ENCODE measurements around the gene EYA4.

EYA4 gene

GRCh38 chr6:133359760-133360159 is 118.6 kb downstream of the EYA4 start:
- no peak for TF ChIP-seq CTCF (IDR thresholded peaks at IDR 0.05; ENCODE audit: extremely low read depth, missing control alignments)
- no peak for DNase-seq (ENCODE audit: low spot score)

GRCh38 chr6:133360194-133360593 is 119.0 kb downstream of the EYA4 start:
- no peak for TF ChIP-seq CTCF (IDR thresholded peaks at IDR 0.05; ENCODE audit: extremely low read depth, missing control alignments)
- no peak for DNase-seq (ENCODE audit: low spot score)

GRCh38 chr6:133362813-133363212 is 121.7 kb downstream of the EYA4 start:
- no peak for DNase-seq (ENCODE audit: low spot score)
- no peak for TF ChIP-seq CTCF (IDR thresholded peaks at IDR 0.05; ENCODE audit: extremely low read depth, missing control alignments)

- no peak for DNase-seq (ENCODE audit: low spot score)
- no peak for TF ChIP-seq CTCF (IDR thresholded peaks at IDR 0.05; ENCODE audit: extremely low read depth, missing control alignments)
Observed at GRCh38 chr6:133368664-133369063, 127.5 kb downstream of the EYA4 start.

GRCh38 chr6:133369773-133370272 is 128.7 kb downstream of the EYA4 start:
- no peak for DNase-seq (ENCODE audit: low spot score)
- TF ChIP-seq CTCF (IDR thresholded peaks at IDR 0.05; ENCODE audit: extremely low read depth, missing control alignments) = no peak

GRCh38 chr6:133376743-133377142 is 135.6 kb downstream of the EYA4 start:
- no peak for DNase-seq (ENCODE audit: low spot score)
- no peak for TF ChIP-seq CTCF (IDR thresholded peaks at IDR 0.05; ENCODE audit: extremely low read depth, missing control alignments)

GRCh38 chr6:133377219-133377618 is 136.1 kb downstream of the EYA4 start:
- TF ChIP-seq CTCF (IDR thresholded peaks at IDR 0.05; ENCODE audit: extremely low read depth, missing control alignments) = no peak
- DNase-seq (ENCODE audit: low spot score) = no peak
